Activated T-cell treated with anti-CD3 and anti-CD28 coated beads for 1 hour (primary cell): Measurements from ENCODE around the gene GPHN.
"Not testable (repeated sequence)": the region's sequence is repeated elsewhere in the genome, so short reads cannot be mapped to it uniquely, and the experiment has no call there.

ENCODE experiments used
- DNase-seq: peaks from one replicate; pipeline ENCODE4 v3.0.0-alpha.2; 2020; ENCODE audit warnings: low read depth

Gene GPHN

DNA sequence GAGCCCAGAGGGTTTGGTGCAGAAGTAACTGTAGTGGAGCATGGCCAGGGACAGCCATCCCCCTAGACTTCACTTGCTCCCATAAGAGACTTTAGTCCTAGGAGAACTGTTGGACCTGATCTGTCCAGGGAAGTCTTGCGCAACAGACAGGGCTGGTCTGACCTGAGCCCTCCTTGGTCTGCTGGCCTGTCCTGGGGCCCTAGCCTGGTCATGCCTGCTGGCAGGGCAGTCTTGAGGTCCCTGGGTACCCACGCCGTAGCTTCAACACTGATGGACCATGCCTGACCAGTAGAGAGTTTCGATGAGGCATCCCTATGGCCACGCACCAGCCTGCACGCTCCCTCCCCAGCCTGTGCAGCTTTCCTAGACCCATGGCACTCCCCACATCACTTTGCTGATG is 305.7 kb downstream of the GPHN start:
- DNase-seq, result no peak

DNA sequence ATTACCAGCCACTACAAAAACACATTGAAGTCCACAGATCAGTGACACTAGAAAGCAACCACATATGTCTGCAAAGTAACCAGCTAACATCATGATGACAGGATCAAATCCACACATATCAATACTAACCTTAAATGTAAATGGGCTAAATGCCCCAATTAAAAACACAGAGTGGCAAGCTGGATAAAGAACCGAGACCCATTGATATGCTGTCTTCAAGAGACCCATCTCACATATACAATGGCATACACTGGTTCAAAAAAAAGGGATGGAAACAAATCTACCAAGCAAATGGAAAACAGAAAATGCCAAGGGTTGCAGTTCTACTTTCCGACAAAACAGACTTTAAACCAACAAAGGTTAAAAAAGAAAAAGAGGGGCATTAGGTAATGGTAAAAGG is 307.7 kb downstream of the GPHN start:
- no peak for DNase-seq

DNA sequence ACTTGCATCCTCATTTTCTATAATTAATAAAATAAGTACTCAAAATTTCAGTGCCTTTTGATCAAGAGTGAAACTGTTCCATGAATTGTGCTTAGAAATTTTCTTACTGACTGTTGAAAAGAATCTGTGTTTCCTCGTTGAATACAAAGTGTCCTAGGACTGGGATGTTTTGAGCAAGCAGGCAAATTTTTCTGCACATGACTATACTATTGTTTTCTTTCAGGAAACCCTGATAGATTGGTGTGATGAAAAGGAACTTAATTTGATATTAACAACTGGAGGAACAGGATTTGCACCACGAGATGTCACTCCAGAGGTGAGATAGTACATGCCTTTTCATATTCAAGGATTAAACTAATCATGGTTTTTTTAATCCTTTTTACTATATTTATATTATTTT is 316.3 kb downstream of the GPHN start:
- DNase-seq, result no peak

DNA sequence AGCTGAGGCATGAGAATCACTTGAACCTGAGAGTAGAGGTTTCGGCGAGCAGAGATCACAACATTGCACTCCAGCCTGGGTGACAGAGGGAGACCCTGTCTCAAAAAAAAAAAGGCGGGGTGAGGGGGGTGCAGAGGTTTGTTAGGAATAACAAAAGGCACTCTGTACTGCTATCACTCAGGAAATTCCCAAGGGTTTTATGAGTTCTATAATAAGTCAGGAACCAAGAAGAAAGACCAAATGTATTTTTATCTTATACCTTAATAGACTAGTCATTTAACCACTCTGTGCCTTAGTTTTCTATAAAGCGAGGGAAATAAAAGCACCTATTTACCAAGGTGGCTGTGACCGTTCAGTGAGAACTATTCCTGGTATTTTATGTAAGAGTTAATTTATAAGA is 319.2 kb downstream of the GPHN start:
- no peak for DNase-seq

DNA sequence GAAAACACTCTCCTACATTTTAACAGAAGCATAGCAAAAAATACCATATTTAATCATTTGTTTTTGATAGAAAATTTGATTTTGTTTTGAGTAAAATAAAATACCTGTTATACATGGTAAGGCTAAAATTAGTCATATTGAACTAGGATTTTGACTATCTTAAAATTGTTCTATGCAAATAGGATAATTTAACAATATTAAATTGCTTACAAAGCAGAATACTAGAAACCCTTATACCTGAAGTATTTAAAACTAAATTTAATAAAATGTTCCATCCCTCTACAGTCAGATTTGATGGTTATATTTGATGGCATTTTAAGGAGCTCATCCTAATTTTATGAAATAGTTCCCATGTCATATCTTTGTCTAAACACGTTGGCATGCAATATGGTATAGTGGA is 323.2 kb downstream of the GPHN start:
- DNase-seq, result no peak

DNA sequence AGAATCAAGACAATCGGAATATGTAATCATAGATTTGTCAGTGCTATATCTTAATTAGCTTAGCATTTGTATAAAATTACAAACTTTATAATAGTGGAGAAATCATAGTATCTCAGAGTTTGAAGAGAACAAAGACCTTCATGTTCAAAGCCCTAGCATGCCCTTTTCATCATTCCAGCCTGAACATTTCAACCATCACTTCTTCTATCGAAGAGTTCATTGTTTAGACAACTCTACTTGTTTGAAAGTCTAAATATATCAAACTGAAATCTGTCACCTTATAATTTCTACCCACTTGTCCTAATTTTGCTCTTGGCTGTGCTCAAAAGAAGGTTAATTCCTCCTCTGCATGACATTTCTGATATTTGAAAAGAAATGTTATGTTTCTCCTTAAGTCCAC is 325.9 kb downstream of the GPHN start:
- DNase-seq, result no peak

DNA sequence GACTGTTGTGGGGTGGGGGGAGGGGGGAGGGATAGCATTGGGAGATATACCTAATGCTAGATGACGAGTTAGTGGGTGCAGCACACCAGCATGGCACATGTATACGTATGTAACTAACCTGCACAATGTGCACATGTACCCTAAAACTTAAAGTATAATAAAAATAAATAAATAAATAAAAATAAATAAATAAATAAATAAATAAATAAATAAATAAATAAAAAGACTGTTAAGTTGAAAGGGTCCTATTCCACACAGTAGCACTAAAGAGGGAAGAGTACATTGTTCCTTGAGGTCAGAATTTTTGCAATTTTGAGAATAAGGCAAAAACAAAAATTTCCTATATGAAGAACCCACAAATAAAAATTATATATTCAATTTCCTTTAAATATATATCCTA is 329.5 kb downstream of the GPHN start:
- DNase-seq, result not testable (repeated sequence)

DNA sequence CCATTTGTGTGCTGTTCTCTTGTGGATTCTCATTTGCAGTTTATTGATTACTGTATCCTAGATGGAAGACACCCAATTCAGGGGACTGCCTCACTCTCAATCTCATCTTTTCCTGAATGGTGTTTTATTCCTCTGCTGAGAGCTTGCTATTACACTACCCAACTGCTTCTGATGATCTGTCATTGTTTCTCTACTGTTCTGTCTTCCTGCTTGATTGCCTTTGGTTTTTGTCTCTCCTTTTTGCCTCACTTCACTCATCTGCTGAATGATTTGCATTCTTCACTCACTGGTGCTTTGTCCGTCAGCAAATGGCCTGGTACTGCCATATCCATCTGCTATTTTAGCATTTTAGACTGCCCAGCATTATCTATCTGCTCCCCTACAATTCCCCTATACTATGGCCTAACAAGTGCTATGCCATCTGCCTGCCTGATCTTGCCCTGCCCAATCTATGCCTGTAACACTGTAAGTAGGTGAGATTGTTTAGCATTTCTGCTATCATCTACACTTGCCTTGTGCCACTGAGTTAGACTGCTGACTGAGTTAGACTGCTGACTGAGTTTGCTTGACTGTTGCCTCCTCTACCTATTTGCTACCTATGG is 335.1 kb downstream of the GPHN start:
- DNase-seq, result no peak

DNA sequence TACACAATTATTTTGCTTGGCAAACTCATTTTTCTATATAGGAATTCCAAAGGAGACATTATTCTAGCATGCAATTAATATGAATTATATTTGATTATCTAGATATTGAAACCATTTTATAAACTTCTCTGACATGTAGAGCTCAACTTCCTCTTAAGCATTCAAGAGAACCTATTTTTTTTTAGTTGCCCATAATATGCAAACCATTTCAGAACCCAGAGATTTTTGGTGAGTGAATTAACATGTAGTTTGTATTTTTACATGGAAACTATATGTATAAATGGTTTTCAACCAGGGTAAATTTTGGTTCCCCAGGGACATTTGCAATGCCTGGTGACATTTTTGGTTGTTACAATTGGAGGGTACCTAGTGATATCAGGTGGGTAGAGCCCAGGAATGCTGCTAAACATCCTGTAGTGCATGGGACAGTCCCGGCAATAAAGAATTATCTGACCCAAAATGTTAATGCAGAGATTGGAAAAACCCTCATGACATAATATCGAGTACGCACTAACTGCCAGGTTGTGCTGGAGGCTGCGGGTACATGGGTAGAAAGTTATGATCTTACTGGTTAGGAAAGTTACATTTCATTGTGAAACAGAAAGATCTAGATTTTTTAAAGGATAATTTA is 342.4 kb downstream of the GPHN start:
- DNase-seq, result no peak

DNA sequence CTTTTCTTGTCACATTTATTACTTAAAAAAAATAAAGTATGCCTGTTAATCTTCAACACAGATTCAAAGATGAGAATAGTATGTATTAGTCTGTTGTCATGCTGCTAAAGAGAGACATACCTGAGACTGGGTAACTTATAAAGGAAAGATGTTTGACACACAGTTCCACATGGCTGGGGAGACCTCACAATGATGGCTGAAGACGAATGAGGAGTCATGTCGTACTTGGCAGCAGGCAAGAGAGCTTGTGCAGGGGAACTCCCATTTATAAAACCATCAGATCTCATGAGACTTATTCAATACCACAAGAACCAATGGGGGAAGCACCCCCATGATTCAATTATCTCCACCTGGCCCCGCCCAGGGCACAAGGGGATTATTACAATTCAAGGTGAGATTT is 345.4 kb downstream of the GPHN start:
- no peak for DNase-seq

DNA sequence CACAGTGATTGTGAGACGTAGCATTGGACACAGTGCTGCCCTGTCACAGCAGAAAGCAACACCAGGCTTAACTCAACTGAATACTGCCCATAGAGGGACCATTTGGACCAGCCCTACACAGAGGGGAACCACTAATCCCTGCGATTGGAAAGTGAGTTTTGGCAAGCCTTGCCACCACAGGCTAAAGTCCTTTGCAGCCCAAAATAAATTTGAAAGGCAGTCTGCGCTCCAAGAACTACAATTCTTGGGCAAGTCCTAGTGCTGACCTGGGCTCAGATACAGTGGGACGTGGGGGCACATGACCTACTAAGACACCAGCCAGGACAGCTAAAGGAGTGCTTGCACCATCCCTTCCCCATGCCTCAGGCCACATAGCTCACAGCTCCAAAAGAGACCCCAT is 349.9 kb downstream of the GPHN start:
- DNase-seq, result no peak

DNA sequence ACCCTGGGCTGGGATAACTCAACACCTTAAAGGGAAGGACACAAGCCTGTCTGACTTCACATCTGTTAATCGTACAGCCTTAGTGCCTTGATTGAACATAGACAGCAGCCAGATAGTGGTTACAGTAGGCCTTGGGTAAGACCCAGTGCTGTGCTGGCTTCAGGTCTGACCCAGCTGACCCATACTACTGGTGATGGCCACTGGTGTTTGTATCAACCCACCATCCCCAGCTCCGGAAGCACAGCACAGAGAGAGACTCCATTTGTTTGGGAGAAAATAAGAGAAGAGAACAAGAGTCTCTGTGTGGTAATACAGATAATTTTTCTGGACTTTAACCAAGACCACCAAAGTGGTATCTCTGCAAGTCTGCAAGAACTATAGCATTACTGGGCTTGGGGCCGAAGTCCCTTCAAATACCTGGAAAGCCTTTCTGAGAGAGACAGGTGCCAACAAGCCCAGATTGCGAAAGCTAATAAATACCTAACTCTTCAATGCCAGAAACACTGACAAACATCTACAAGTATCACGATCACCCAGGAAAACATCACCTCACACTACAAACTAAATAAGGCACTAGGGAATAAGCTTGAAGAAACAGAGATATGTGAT is 351.2 kb downstream of the GPHN start:
- no peak for DNase-seq

DNA sequence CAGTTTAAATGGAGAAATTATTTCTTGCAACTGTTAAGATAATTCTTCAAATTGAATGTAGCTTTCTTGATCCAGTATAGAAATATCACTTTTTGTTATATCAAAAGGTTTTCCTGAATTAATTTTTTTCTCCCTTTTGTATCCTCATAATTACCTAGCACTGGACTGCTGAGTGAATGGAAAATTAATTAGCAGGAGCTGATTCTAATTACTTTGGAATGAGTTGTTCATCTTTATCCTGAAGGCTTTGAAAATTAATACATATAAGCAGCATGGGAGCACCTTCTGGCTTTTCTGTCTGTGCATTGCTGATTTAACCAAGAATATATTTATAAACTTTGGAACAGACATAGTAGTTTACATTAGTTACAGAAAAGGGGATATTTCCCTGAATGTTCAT is 373.6 kb downstream of the GPHN start:
- DNase-seq, result no peak

DNA sequence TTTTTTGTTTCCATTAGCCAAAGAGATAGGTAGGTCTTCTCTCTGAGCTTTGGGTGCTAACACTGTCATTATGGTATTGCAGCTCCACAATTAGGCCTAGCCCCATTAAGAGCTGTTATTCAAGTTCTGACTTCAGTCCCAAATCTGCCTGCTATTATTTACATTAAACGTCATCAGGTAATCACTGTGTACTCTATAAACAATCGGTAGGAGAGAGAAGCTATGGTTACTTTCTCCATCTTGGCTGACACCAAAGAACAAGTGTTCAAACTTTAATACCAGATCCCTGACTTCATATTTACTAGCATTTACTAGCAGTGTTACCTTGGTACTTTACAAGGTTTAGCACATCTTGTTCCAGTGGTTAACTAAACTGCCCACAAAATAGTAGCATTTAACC is 376.2 kb downstream of the GPHN start:
- no peak for DNase-seq

DNA sequence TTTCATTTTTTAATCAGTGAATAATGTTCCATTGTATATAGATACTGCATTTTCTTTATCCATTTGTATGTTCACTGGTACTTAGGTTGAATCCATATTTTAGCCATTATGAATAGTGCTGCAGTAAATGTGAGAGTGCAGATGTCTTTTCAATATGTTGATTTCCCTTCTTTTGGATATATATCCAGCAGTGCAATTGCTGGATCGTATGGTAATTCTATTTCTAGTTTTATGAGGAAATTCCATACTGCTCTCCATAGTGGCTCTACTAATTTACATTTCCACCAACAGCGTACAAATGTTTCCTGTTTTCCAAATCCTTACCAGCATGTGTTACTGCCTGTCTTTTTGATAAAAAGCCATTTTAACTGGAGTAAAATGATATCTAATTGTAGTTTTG is 392.8 kb downstream of the GPHN start:
- no peak for DNase-seq

DNA sequence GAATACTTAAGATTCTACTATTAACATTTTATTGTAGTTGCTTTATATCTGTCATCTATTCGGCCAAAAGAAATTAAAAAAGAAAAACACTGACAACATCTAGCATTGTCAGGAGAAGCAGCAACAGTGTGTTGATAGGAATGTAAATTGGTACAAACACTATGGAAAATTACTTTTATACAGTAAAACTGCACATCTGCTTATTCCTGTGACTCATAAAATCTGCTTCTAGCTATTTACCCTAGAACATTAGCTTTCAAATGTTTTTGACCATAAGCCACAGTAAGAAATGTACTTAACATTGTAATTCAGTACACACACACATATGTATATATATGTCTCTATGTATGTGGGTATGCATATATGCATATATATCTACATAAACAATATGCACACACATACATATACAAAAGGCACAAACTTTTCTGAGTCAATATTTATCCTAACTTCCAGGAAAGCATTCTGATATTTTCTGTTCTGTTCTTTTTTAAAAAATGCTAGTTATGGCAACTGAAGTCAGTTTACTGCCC is 402.4 kb downstream of the GPHN start:
- DNase-seq, result no peak

DNA sequence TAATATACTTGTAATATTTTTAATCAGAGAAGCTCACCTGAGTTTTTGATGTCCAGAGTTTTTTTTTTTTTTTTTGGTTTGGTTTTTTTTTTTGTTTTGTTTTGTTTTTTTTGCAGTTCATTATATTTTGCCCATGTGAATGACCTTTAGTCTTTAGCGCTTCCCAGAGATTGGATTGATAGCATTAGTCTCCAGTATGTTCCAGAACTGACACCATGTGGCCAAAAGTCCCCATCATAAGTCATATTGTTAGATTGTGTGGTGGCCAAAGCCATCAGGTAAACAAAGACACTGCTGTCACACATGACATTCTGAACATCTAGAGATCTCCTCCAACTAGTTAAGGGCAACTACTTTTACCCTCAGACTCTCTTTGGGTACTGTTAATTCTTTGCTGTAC is 408.5 kb downstream of the GPHN start:
- no peak for DNase-seq

DNA sequence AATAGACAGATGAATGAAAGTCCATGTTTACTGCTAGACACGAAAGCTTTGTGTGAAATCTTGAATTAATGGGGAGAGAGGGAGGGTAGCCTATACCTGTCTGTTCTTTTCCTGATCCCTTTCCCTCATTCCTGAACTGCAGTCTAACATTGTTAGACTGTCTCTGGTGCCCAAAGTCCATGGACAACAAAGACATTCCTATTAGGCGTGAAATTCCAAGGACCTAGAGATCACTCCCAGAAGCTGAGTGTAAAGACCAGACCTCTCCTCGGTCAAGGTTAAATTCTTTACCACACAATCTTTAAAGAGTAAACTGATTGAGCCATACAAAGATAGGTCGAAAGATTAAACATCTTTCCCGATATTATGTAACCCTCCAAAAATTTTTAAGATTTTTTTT is 410.6 kb downstream of the GPHN start:
- no peak for DNase-seq

DNA sequence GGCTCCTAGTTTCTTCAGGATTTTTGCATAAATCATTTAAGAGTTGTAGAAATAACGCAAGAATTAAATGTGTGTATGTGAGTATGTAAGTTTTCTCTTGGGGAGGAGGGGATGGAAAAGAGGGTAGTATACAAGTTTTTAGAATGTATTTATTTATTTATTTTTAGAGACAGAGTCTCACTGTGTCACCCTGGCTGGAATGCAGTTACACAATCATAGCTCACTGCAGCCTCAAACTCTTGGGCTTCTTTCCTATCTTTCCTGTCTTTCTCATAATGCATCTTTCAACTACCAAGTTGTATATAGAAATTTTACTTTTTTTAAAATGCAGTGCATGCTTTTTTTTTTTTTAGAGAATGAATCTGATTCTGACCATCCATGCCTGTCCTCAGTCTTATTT is 412.2 kb downstream of the GPHN start:
- no peak for DNase-seq

DNA sequence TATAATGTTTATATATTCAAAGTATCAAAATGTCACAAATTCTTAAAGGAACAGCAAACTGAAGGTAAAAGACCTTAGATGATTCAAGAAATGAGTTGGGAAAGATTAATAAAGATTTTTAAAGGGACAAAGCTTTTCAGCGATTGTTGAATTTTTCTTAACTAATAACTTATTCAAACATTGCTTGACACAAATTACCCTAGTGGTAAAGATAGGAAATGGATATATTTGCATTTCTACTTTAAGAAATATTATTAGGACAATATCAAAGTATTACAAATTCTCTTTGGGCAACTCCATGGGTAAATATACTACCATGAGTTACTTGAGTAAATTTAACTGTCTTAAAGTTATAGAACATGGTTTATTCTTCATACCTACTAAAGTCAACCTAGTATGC is 415.3 kb downstream of the GPHN start:
- DNase-seq, result no peak

DNA sequence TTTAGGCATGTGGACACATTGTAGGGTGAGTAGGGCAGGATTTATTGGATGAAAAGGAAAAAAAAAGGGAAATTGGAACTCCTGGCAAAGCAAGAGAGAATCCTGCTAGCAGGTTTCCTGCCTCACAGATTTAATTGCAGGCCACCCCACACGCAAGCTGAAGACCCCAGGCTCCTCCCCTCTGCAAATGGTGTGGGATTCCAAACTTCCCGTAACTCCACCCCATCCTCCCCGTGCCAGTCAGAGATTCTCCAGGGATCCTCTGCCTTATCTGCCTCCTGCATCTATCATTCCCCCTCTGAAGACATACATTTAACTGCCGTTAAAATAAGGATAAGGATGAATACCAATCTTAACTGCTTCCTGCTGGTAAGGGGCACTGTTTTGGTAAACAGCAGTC is 431.5 kb downstream of the GPHN start:
- DNase-seq, result no peak

DNA sequence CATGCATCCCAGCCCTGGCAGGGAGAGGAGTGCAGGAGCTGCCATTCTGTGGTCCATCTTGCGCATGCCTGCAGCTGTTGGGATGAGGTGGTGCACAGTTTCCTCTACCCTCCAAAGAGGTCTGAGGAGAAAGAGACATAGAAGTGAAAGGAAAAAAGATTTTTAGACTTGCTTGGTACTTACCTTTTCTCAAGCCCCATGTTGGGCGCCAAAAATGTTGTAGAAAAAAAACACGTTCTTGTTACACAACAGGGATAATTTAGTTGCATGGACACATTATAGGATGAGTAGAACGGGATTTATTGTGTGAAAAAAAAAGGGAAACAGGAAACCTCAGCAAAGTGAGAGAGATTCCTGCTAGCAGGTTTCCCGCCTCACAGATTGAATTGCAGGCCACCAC is 436.9 kb downstream of the GPHN start:
- no peak for DNase-seq

DNA sequence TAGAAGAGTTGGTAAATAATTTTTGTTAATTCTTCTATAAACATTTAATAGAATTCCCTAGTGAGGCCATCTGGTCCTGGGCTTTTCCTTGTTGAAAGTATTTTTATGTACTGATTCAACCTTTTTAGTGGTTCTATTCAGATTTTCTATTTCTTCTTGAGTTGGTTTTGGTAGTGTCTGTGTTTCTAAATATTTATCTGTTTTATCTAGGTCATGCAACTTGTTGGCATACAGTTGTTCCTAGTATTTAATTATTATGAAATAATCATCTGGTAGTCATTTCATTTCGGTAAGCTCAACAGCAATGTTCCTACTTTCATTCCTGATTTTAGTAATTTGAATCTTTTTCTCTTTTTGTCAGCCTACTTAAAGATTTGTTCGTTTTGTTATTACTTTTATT is 447.2 kb downstream of the GPHN start:
- DNase-seq, result no peak
